H1 (cell line): ENCODE data around the gene CAPZB. TPM values are rescaled to one million over a fixed set of nuclear protein-coding genes. Genes with fewer than 3 reads are reported as not detected.

Source experiments
- CTCF ChIA-PET: fragments of 300-600 bp; sonication (Branson Sonifier 250); formaldehyde crosslinking; loops from one replicate; lab custom pipeline; 2021; ENCODE audit not compliant: partially characterized antibody; lab: Charles Lee
- POLR2A ChIA-PET: fragments of 300-600 bp; sonication (Branson Sonifier 250); formaldehyde crosslinking; loops from one replicate; lab custom pipeline; 2021; ENCODE audit warnings: inconsistent platforms; ENCODE audit not compliant: partially characterized antibody; lab: Charles Lee
- DNase-seq, 2 experiments: peaks; one replicate each; pipeline versions ENCODE4 v3.0.0 to v3.0.0-alpha.2; 2010 to 2022; ENCODE audit warnings: low spot score in 2 of 2, low read depth in 1 of 2, mixed read lengths in 1 of 2
- FAIRE-seq: peaks from 2 replicates; lab custom pipeline; 2011; peaks lifted over from hg19 to GRCh38; lab: Jason Lieb, UNC
- H2AFZ ChIP-seq: 2 replicates; pipeline ENCODE4 v1.8.1; 2012; ENCODE audit warnings: low read length, inconsistent platforms
- H2AK5ac ChIP-seq: 2 replicates; pipeline ENCODE4 v1.6.1; 2013; ENCODE audit warnings: low read depth, low read length
- H2BK120ac ChIP-seq: replicated peaks from 2 replicates; pipeline ENCODE3; 2013; ENCODE audit warnings: low read depth, low read length, inconsistent platforms
- H2BK12ac ChIP-seq: 2 replicates; pipeline ENCODE4 v1.6.1; 2013; ENCODE audit warnings: low read depth, low read length
- H2BK15ac ChIP-seq: 2 replicates; pipeline ENCODE4 v1.6.1; 2013; ENCODE audit warnings: low read length
- H2BK20ac ChIP-seq: 2 replicates; pipeline ENCODE4 v1.6.1; 2013; ENCODE audit warnings: low read length
- H2BK5ac ChIP-seq: 2 replicates; pipeline ENCODE4 v1.6.1; 2013; ENCODE audit warnings: low read depth, low read length
- H3K14ac ChIP-seq: 2 replicates; pipeline ENCODE4 v1.6.1; 2013; ENCODE audit warnings: inconsistent platforms; ENCODE audit not compliant: insufficient read length
- H3K18ac ChIP-seq: 2 replicates; pipeline ENCODE4 v1.6.1; 2013; ENCODE audit warnings: low read length; ENCODE audit errors: extremely low read depth
- H3K23ac ChIP-seq: 2 replicates; pipeline ENCODE4 v1.6.1; 2013; ENCODE audit warnings: inconsistent platforms; ENCODE audit not compliant: insufficient read length
- H3K23me2 ChIP-seq: 2 replicates; pipeline ENCODE4 v1.6.1; 2013; ENCODE audit warnings: low read depth, low read length
- H3K27ac ChIP-seq: 2 replicates; pipeline ENCODE4 v1.6.1; 2011; ENCODE audit warnings: low read depth, low read length, inconsistent platforms
- H3K27me3 ChIP-seq, 4 experiments: replicated peaks in 1 of 4; 1 replicate in 1 of 4; 2 replicates in 3 of 4; pipeline versions ENCODE4 v1.6.1 to v1.8.1; 2011 to 2013; ENCODE audit warnings: low read length in 3 of 4, mild to moderate bottlenecking in 3 of 4, inconsistent platforms in 2 of 4, mixed read lengths in 2 of 4, moderate library complexity in 1 of 4; ENCODE audit not compliant: control insufficient read depth in 3 of 4, insufficient read depth in 3 of 4; ENCODE audit errors: extremely low read depth in 1 of 4
- H3K36me3 ChIP-seq, 4 experiments: 2 replicates each; pipeline versions ENCODE4 v1.6.1 to v1.8.1; 2011 to 2013; ENCODE audit warnings: mild to moderate bottlenecking in 4 of 4, low read length in 3 of 4, moderate library complexity in 2 of 4, control low read depth in 1 of 4, inconsistent platforms in 1 of 4; ENCODE audit not compliant: insufficient read depth in 4 of 4, control insufficient read depth in 2 of 4
- H3K4ac ChIP-seq: replicated peaks from 2 replicates; pipeline ENCODE3; 2013; ENCODE audit warnings: low read length, low read depth, mixed read lengths, inconsistent platforms; ENCODE audit not compliant: insufficient read length
- H3K4me1 ChIP-seq, 4 experiments: replicated peaks in 1 of 4; 1 replicate in 1 of 4; 2 replicates in 3 of 4; pipeline versions ENCODE4 v1.6.1 to v1.8.1; 2011 to 2013; ENCODE audit warnings: low read length in 3 of 4, inconsistent platforms in 2 of 4, mixed read lengths in 1 of 4; ENCODE audit not compliant: insufficient read depth in 4 of 4, control insufficient read depth in 3 of 4
- H3K4me2 ChIP-seq, 2 experiments: 2 replicates each; pipeline versions ENCODE4 v1.6.1 to v1.8.1; 2011 to 2013; ENCODE audit warnings: low read depth in 2 of 2, low read length in 2 of 2, control low read depth in 1 of 2, inconsistent platforms in 1 of 2, mild to moderate bottlenecking in 1 of 2; ENCODE audit not compliant: insufficient read depth in 1 of 2
- H3K4me3 ChIP-seq, 4 experiments: fragments of 200-600, 300-600 bp in 1 of 4; sonication (generic), shearing (Covaris generic), sonication (Bioruptor Twin) in 1 of 4; 2 replicates each; pipeline versions ENCODE4 v1.5.1 to v1.8.1; 2011 to 2016; ENCODE audit warnings: low read length in 4 of 4, low read depth in 3 of 4, control low read depth in 2 of 4, inconsistent platforms in 2 of 4, mild to moderate bottlenecking in 2 of 4, mixed read lengths in 1 of 4, moderate library complexity in 1 of 4; ENCODE audit not compliant: insufficient read depth in 2 of 4; ENCODE audit errors: extremely low read depth in 1 of 4
- H3K56ac ChIP-seq: replicated peaks from 2 replicates; pipeline ENCODE3; 2013; ENCODE audit warnings: low read depth, mild to moderate bottlenecking, mixed read lengths, low read length, inconsistent platforms; ENCODE audit not compliant: insufficient read length
- H3K79me1 ChIP-seq: 2 replicates; pipeline ENCODE4 v1.6.1; 2013; ENCODE audit warnings: low read depth, low read length, control low read depth
- H3K79me2 ChIP-seq, 2 experiments: 2 replicates each; pipeline versions ENCODE4 v1.6.1 to v1.8.1; 2012 to 2013; ENCODE audit warnings: low read length in 2 of 2, mild to moderate bottlenecking in 2 of 2, inconsistent platforms in 1 of 2; ENCODE audit not compliant: insufficient read depth in 2 of 2, control insufficient read depth in 1 of 2
- H3K9ac ChIP-seq, 4 experiments: replicated peaks in 1 of 4; 1 replicate in 1 of 4; 2 replicates in 3 of 4; pipeline versions ENCODE4 v1.6.1 to v1.8.1; 2011 to 2013; ENCODE audit warnings: low read depth in 3 of 4, low read length in 3 of 4, control low read depth in 2 of 4, mild to moderate bottlenecking in 2 of 4, moderate library complexity in 2 of 4, inconsistent platforms in 1 of 4; ENCODE audit errors: extremely low read depth in 1 of 4
- H3K9me3 ChIP-seq, 2 experiments: 2 replicates each; pipeline versions ENCODE4 v1.6.1 to v1.8.1; 2012 to 2013; ENCODE audit warnings: mild to moderate bottlenecking in 2 of 2, moderate library complexity in 2 of 2, control low read depth in 1 of 2, inconsistent platforms in 1 of 2, low read depth in 1 of 2, low read length in 1 of 2, mixed read lengths in 1 of 2; ENCODE audit not compliant: insufficient read depth in 2 of 2
- H4K20me1 ChIP-seq, 2 experiments: replicated peaks in 1 of 2; 2 replicates each; pipeline versions ENCODE3 to v1.8.1; 2011 to 2013; ENCODE audit warnings: inconsistent platforms in 2 of 2, low read length in 2 of 2, mild to moderate bottlenecking in 1 of 2; ENCODE audit not compliant: insufficient read depth in 2 of 2, control insufficient read depth in 1 of 2
- H4K5ac ChIP-seq: 2 replicates; pipeline ENCODE4 v1.6.1; 2013; ENCODE audit warnings: low read length, low read depth, mixed read lengths, inconsistent platforms; ENCODE audit not compliant: insufficient read length
- H4K8ac ChIP-seq: 2 replicates; pipeline ENCODE4 v1.8.0; 2013; ENCODE audit warnings: mild to moderate bottlenecking, moderate library complexity, low read length, inconsistent platforms; ENCODE audit not compliant: insufficient read depth; ENCODE audit errors: extremely low read depth
- H4K91ac ChIP-seq: replicated peaks from 2 replicates; pipeline ENCODE3; 2013; ENCODE audit warnings: low read length, mixed read lengths, inconsistent platforms; ENCODE audit not compliant: insufficient read length
- CEBPB ChIP-seq: IDR thresholded peaks from 2 replicates; pipeline ENCODE4 v1.6.1; 2012; ENCODE audit warnings: low read depth, low read length
- POLR2AphosphoS5 ChIP-seq: IDR thresholded peaks from 2 replicates; pipeline ENCODE4 v1.6.1; 2011; ENCODE audit warnings: low read depth, low read length
- TAF1 ChIP-seq: IDR thresholded peaks from 2 replicates; pipeline ENCODE4 v1.6.1; 2011; ENCODE audit warnings: mild to moderate bottlenecking, low read depth, low read length
- WGBS, 2 experiments: shearing (Covaris generic) in 1 of 2; methylation state at CpG; one replicate each; pipeline versions ENCODE4 v1.1.6 to v1.1.7; 2013 to 2015; ENCODE audit warnings: low lambda C conversion rate in 2 of 2, mixed read lengths in 2 of 2, inconsistent platforms in 1 of 2, low coverage in 1 of 2, missing lambda C conversion rate in 1 of 2; ENCODE audit not compliant: insufficient replicate concordance in 2 of 2, insufficient coverage in 1 of 2, insufficient read length in 1 of 2; ENCODE audit errors: extremely low coverage in 1 of 2, missing lambda C conversion rate in 1 of 2; 5-methylcytosine and 5-hydroxymethylcytosine counted together
- polyA plus RNA-seq, 7 experiments: library from polyadenylated mRNA; depleted of rRNA in 3 of 7; stranded (reverse) in 5 of 7; unstranded in 2 of 7; fragments of >200 nt in 5 of 7; fragments of 200-250 nt in 2 of 7; gene quantifications; 1 replicate in 5 of 7; 2 replicates in 1 of 7; 4 replicates in 1 of 7; pipeline versions ENCODE4 v1.2.1 to v1.2.3, GENCODE V29; 2011 to 2013; ENCODE audit warnings: missing spikeins in 2 of 7, mixed read lengths in 2 of 7
- total RNA-seq: library from RNA; stranded (reverse); fragmentation: NEBNext Ultra II Directional; extraction: Animal tissue kit (Norgen Biotek cat#: 25700); gene quantifications from 2 replicates; pipeline ENCODE4 v1.2.1, GENCODE V29; 2021

CAPZB gene
- total and polyA plus RNA-seq, 2 of the 8 experiments (the other 6 are each of a cell fraction or from before 2014, with no cell fraction given): 162 to 371 TPM

GRCh38 chr1:19333587-19334354, 151.6 kb downstream of the CAPZB start:
- POLR2A ChIA-PET: interaction anchor here (2.8 to 13.3 kb wide), 2 partner anchors 17 to 310 kb away, joined by 9 to 143 read pairs; partner anchors contain the start of genes AKR7A2, NBL1 and SLC66A1
- H2BK5ac ChIP-seq: no peak overlapping the region
- H2BK20ac ChIP-seq: no peak overlapping the region
- H4K20me1 ChIP-seq: peaks cover 0 to 3% of the 10 kb centered on the region in 2 experiments
- no peak overlapping the region for H4K8ac ChIP-seq
- no peak overlapping the region for H3K18ac ChIP-seq
- no peak overlapping the region for H4K5ac ChIP-seq
- no peak overlapping the region for H3K23ac ChIP-seq
- no peaks in the 10 kb centered on the region for H3K36me3 ChIP-seq
- no peak overlapping the region for H3K14ac ChIP-seq
- no peaks in the 10 kb centered on the region for H3K9me3 ChIP-seq
- DNase-seq: no peak
- H2AFZ ChIP-seq: no peak overlapping the region
- no peak for FAIRE-seq
- no peak overlapping the region for H2BK15ac ChIP-seq
- H3K9ac ChIP-seq: no peak overlapping the region
- H3K4me3 ChIP-seq: no peak overlapping the region
- no peak overlapping the region for H2BK120ac ChIP-seq
- peak overlapping the region; percentile 16 for H3K56ac ChIP-seq
- CTCF ChIA-PET: interaction anchor here (0.6 to 1.4 kb wide), 6 partner anchors 8 to 248 kb away, joined by 3 to 4 read pairs (median 3); no protein-coding TSS in a partner anchor
- no peaks in the 10 kb centered on the region for H3K27me3 ChIP-seq
- H3K79me1 ChIP-seq: no peaks in the 10 kb centered on the region
- no peaks in the 10 kb centered on the region for H3K79me2 ChIP-seq
- TF ChIP-seq CEBPB: 0 out of 2 replicates have a peak, but pooled peaks have one; percentile 14
- TF ChIP-seq POLR2AphosphoS5: 0 out of 2 replicates have a peak, but pooled peaks have one; percentile 54
- no peak for TF ChIP-seq TAF1
- H4K91ac ChIP-seq: no peak overlapping the region
- peaks cover 0 to 8% (median 2%) of the 10 kb centered on the region in 4 experiments; a peak in 2 of 7 replicates for H3K4me1 ChIP-seq
- no peak overlapping the region for H2BK12ac ChIP-seq
- no peak overlapping the region for H3K4me2 ChIP-seq
- H3K27ac ChIP-seq: no peak overlapping the region
- H3K23me2 ChIP-seq: no peaks in the 10 kb centered on the region; the same call in 1 of the 2 replicates
- 81% methylated on average over 9 of the region's 9 CpGs; no CpG with 5 or more reads in 1 of the 2 experiments for WGBS, 2 experiments
- H2AK5ac ChIP-seq: no peak overlapping the region
- H3K4ac ChIP-seq: no peak overlapping the region
